ENCODE measurements around the gene PDE1A. TPM values are rescaled to one million over a fixed set of nuclear protein-coding genes. Genes with fewer than 3 reads are reported as not detected.

Gene PDE1A
- total and polyA plus RNA-seq, 4 donors, result 0.64 to 5.2 (median 1.7) TPM

- no peak for DNase-seq (ENCODE audit: low spot score)
- no peak overlapping the region for H3K9ac ChIP-seq (ENCODE audit: low read depth in 1 of 2, low read length in 2 of 2)
- no peak overlapping the region for H3K27ac ChIP-seq (ENCODE audit: low read depth in 1 of 2, low read length in 2 of 2)
- TF ChIP-seq FOXA2 (IDR thresholded peaks at IDR 0.05), result no peak
- TF ChIP-seq ZBTB33 (IDR thresholded peaks at IDR 0.05), result no peak
- no peak for TF ChIP-seq GABPA (IDR thresholded peaks at IDR 0.05 in 1 of 2, conservative IDR thresholded peaks at IDR 0.05 in 1 of 2)
- no peak for TF ChIP-seq MAX (IDR thresholded peaks at IDR 0.05)
- WGBS, result 64% methylated on average over 3 of the region's 3 CpGs
- H3K27me3 ChIP-seq (ENCODE audit: control insufficient read depth in 4 of 4, insufficient read depth in 4 of 4, low read length in 3 of 4), result no peaks in the 10 kb centered on the region
- no peaks in the 10 kb centered on the region for H3K9me3 ChIP-seq (ENCODE audit: control insufficient read depth in 4 of 4, low read length in 3 of 4)
- H3K4me1 ChIP-seq (ENCODE audit: control insufficient read depth in 4 of 4, insufficient read depth in 4 of 4, low read length in 3 of 4), result no peaks in the 10 kb centered on the region
- no peaks in the 10 kb centered on the region for H3K36me3 ChIP-seq (ENCODE audit: control insufficient read depth in 4 of 4, insufficient read depth in 3 of 4, low read depth in 1 of 4, low read length in 3 of 4)
- H3K4me3 ChIP-seq (ENCODE audit: low read depth in 1 of 3, low read length in 3 of 3), result no peak overlapping the region
Measured at GRCh38 chr2:182412858-182413257, 14.0 kb downstream of the PDE1A start.

GRCh38 chr2:182410120-182410519, 16.7 kb downstream of the PDE1A start:
- TF ChIP-seq JUND (IDR thresholded peaks at IDR 0.05), result no peak
- no peak for TF ChIP-seq CTCF (IDR thresholded peaks at IDR 0.05; ENCODE audit: low read depth, low read length, missing input control)
- no peak for TF ChIP-seq HNF4A (conservative IDR thresholded peaks at IDR 0.05)
- no peak for TF ChIP-seq HNF4G (IDR thresholded peaks at IDR 0.05)
- no peak for TF ChIP-seq MAX (IDR thresholded peaks at IDR 0.05)
- TF ChIP-seq SP1 (IDR thresholded peaks at IDR 0.05), result no peak
- TF ChIP-seq YY1 (IDR thresholded peaks at IDR 0.05), result no peak
- TF ChIP-seq ATF3 (IDR thresholded peaks at IDR 0.05), result no peak
- no peak for TF ChIP-seq NR2F2 (IDR thresholded peaks at IDR 0.05)
- no peak for TF ChIP-seq RAD21 (IDR thresholded peaks at IDR 0.05)
- WGBS, result 67% methylated on average over 2 of the region's 2 CpGs
- H3K9ac ChIP-seq (ENCODE audit: low read depth in 1 of 2, low read length in 2 of 2), result no peak overlapping the region
- no peak overlapping the region for H3K27ac ChIP-seq (ENCODE audit: low read depth in 1 of 2, low read length in 2 of 2)
- H3K9me3 ChIP-seq (ENCODE audit: control insufficient read depth in 4 of 4, low read length in 3 of 4), result no peaks in the 10 kb centered on the region
- no peaks in the 10 kb centered on the region for H3K4me1 ChIP-seq (ENCODE audit: control insufficient read depth in 4 of 4, insufficient read depth in 4 of 4, low read length in 3 of 4)
- no peak for DNase-seq (ENCODE audit: low spot score)
- no peaks in the 10 kb centered on the region for H3K36me3 ChIP-seq (ENCODE audit: control insufficient read depth in 4 of 4, insufficient read depth in 3 of 4, low read depth in 1 of 4, low read length in 3 of 4)
- H3K27me3 ChIP-seq (ENCODE audit: control insufficient read depth in 4 of 4, insufficient read depth in 4 of 4, low read length in 3 of 4), result peaks cover 0 to 2% (median 0%) of the 10 kb centered on the region in 4 donors
- no peak overlapping the region for H3K4me3 ChIP-seq (ENCODE audit: low read depth in 1 of 3, low read length in 3 of 3)

- H3K4me1 ChIP-seq (ENCODE audit: control insufficient read depth in 4 of 4, insufficient read depth in 4 of 4, low read length in 3 of 4), result no peaks in the 10 kb centered on the region
- WGBS, result 62% methylated on average over 1 of the region's 1 CpG
- H3K36me3 ChIP-seq (ENCODE audit: control insufficient read depth in 4 of 4, insufficient read depth in 3 of 4, low read depth in 1 of 4, low read length in 3 of 4), result no peaks in the 10 kb centered on the region
- H3K4me3 ChIP-seq (ENCODE audit: low read depth in 1 of 3, low read length in 3 of 3), result no peak overlapping the region
- no peak overlapping the region for H3K27ac ChIP-seq (ENCODE audit: low read depth in 1 of 2, low read length in 2 of 2)
- DNase-seq (ENCODE audit: low spot score), result no peak
- TF ChIP-seq ZBTB33 (IDR thresholded peaks at IDR 0.05) (no peak), ATF3 (IDR thresholded peaks at IDR 0.05) (no peak), YY1 (IDR thresholded peaks at IDR 0.05) (no peak), RXRA (IDR thresholded peaks at IDR 0.05) (no peak), RAD21 (IDR thresholded peaks at IDR 0.05) (no peak), JUND (IDR thresholded peaks at IDR 0.05) (no peak), FOXA2 (IDR thresholded peaks at IDR 0.05) (no peak), TAF1 (conservative IDR thresholded peaks at IDR 0.05) (no peak)
- H3K27me3 ChIP-seq (ENCODE audit: control insufficient read depth in 4 of 4, insufficient read depth in 4 of 4, low read length in 3 of 4), result peaks cover 0 to 4% (median 0%) of the 10 kb centered on the region in 4 donors
- no peaks in the 10 kb centered on the region for H3K9me3 ChIP-seq (ENCODE audit: control insufficient read depth in 4 of 4, low read length in 3 of 4)
- no peak overlapping the region for H3K9ac ChIP-seq (ENCODE audit: low read depth in 1 of 2, low read length in 2 of 2)
Measured at GRCh38 chr2:182406221-182406620, 20.6 kb downstream of the PDE1A start.
